HepG2 (cell line): ENCODE measurements around the gene GFRA3. TPM values are rescaled to one million over a fixed set of nuclear protein-coding genes. Genes with fewer than 3 reads are reported as not detected.

Experiments used
- ZNF276 ChIP-seq: sonication (generic); formaldehyde crosslinking; IDR thresholded peaks from 2 replicates; pipeline ENCODE4 v1.4.0; 2020; ENCODE audit warnings: mild to moderate bottlenecking, low read depth, missing genetic modification reagents
- polyA plus RNA-seq, 8 experiments: library from polyadenylated mRNA; depleted of rRNA in 3 of 8; stranded (reverse) in 7 of 8; unstranded in 1 of 8; fragments of >200 nt; fragmentation: Illumina TruSeq in 4 of 8; extraction: Trizol in 4 of 8; gene quantifications; 2 replicates each; pipeline versions ENCODE4 v1.2.1 to v1.2.3, GENCODE V29; 2011 to 2016; ENCODE audit warnings: low read depth in 4 of 8, missing spikeins in 1 of 8, mixed read lengths in 1 of 8; ENCODE audit not compliant: insufficient read depth in 1 of 8
- total RNA-seq, 5 experiments: library from RNA; depleted of rRNA; stranded (reverse); fragments of >200 nt; fragmentation: Illumina TruSeq; extraction: Trizol; gene quantifications; 2 replicates each; pipeline ENCODE4 v1.2.3, GENCODE V29; 2016; ENCODE audit warnings: low read depth in 1 of 5
- TF ChIP-seq, protein P1 (sequence below): sonication (generic); formaldehyde crosslinking; IDR thresholded peaks from 2 replicates; pipeline ENCODE4 v1.4.0; 2020; ENCODE audit warnings: missing genetic modification reagents
- TF ChIP-seq, protein P2 (sequence below): sonication (generic); formaldehyde crosslinking; IDR thresholded peaks from 2 replicates; pipeline ENCODE4 v1.4.0; 2020; ENCODE audit warnings: missing genetic modification reagents, borderline replicate concordance

Gene GFRA3
- total and polyA plus RNA-seq, 2 of the 13 experiments (the other 11 are each of a cell fraction or from before 2014, with no cell fraction given), result 0.27 to 0.30 TPM

- TF ChIP-seq, protein P1, sequence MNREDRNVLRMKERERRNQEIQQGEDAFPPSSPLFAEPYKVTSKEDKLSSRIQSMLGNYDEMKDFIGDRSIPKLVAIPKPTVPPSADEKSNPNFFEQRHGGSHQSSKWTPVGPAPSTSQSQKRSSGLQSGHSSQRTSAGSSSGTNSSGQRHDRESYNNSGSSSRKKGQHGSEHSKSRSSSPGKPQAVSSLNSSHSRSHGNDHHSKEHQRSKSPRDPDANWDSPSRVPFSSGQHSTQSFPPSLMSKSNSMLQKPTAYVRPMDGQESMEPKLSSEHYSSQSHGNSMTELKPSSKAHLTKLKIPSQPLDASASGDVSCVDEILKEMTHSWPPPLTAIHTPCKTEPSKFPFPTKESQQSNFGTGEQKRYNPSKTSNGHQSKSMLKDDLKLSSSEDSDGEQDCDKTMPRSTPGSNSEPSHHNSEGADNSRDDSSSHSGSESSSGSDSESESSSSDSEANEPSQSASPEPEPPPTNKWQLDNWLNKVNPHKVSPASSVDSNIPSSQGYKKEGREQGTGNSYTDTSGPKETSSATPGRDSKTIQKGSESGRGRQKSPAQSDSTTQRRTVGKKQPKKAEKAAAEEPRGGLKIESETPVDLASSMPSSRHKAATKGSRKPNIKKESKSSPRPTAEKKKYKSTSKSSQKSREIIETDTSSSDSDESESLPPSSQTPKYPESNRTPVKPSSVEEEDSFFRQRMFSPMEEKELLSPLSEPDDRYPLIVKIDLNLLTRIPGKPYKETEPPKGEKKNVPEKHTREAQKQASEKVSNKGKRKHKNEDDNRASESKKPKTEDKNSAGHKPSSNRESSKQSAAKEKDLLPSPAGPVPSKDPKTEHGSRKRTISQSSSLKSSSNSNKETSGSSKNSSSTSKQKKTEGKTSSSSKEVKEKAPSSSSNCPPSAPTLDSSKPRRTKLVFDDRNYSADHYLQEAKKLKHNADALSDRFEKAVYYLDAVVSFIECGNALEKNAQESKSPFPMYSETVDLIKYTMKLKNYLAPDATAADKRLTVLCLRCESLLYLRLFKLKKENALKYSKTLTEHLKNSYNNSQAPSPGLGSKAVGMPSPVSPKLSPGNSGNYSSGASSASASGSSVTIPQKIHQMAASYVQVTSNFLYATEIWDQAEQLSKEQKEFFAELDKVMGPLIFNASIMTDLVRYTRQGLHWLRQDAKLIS (CRISPR knock-in tag), result no peak
- TF ChIP-seq ZNF276 (CRISPR knock-in tag), result no peak
- TF ChIP-seq, protein P2, sequence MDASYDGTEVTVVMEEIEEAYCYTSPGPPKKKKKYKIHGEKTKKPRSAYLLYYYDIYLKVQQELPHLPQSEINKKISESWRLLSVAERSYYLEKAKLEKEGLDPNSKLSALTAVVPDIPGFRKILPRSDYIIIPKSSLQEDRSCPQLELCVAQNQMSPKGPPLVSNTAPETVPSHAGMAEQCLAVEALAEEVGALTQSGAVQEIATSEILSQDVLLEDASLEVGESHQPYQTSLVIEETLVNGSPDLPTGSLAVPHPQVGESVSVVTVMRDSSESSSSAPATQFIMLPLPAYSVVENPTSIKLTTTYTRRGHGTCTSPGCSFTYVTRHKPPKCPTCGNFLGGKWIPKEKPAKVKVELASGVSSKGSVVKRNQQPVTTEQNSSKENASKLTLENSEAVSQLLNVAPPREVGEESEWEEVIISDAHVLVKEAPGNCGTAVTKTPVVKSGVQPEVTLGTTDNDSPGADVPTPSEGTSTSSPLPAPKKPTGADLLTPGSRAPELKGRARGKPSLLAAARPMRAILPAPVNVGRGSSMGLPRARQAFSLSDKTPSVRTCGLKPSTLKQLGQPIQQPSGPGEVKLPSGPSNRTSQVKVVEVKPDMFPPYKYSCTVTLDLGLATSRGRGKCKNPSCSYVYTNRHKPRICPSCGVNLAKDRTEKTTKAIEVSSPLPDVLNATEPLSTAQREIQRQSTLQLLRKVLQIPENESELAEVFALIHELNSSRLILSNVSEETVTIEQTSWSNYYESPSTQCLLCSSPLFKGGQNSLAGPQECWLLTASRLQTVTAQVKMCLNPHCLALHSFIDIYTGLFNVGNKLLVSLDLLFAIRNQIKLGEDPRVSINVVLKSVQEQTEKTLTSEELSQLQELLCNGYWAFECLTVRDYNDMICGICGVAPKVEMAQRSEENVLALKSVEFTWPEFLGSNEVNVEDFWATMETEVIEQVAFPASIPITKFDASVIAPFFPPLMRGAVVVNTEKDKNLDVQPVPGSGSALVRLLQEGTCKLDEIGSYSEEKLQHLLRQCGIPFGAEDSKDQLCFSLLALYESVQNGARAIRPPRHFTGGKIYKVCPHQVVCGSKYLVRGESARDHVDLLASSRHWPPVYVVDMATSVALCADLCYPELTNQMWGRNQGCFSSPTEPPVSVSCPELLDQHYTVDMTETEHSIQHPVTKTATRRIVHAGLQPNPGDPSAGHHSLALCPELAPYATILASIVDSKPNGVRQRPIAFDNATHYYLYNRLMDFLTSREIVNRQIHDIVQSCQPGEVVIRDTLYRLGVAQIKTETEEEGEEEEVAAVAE (CRISPR knock-in tag), result no peak
These were observed 41.4 kb upstream of the GFRA3 start (continued) for GRCh38 chr5:138315751-138316278.
